Stimulated activated naive CD4-positive, alpha-beta T cell (primary cell): Measurements from ENCODE around the gene WDR46.
A peak's percentile ranks its signal among the peaks of the same experiment; 100 is the strongest.

Experiments
- DNase-seq, 6 experiments: peaks; one replicate each; lab custom pipeline; 2025; lab: John Stamatoyannopoulos, UW

Gene WDR46

DNA sequence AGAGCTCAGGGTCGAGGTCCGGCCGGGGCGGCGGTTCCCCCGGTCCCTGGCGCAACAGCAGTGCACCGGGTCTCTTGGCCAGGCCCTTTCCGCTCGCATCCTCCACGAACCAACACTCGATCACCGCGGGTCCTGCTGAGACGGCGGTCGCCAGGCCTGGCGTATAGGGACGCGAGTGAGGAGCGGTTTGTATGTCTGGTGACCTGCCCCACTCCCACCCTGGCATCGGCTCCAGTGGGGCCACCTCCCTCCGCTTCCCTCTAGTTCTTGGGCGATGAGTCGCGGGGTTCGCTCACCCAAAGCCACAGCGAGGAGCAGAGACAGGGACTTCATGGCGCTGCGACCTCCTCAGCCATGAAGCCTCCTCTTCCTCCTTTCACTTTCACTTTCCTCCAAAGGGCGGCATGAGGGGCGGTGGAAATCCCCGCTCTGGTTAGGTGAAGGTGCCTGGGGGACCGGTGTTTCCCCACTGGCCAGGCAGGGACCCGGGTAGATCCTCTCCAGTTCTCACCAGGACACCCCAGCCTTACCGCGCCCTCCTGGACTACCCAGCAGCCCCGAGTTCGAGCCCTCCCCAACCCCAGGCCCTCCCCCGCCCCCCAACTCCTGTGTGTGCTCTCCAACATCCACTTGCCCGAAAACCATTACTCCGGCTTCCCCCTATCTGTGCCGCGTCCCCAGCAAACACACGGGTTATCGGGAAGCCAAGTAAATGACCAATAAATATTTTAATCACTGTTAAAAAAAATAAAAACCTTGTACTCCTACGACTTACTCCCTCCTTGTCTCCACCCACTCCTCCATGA is 24.9 kb upstream of the WDR46 start, which contains the start of gene TAPBP:
TSS of gene TAPBP (minus strand) at position 370 of the 806 bp plus-strand sequence. CDS start at position 333, 37 bp downstream.
- peak; percentile 76 to 87 (median 78) for DNase-seq

DNA sequence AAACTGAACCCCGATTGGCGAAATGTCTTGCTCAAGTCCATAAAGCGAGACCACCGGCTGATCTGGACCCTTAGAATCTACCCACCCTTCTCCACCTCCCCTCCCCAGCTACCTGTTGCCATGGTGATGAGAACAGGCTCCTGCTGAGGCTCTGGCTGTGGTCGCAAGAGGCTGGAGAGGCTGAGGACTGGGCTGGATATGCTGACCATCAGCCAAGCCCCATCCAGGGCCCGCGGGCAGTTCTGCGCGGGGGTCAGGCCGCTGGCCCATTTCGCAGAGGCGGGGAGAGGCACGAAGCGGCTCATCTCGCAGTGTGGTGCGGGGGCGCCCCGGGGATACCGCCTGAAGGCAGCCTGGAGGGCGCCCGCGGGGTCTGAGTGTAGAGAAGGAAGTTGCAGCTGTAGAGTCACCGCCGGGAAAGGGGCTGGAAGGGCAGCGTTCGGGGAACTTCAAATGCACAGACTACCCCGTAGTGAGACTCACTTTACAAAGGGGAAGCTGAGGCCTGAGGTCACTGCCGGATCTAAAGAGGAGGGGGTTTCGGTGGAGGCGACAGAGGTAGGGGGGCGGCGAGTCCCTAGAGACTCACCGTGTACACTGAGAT is 24.2 kb upstream of the WDR46 start:
- DNase-seq = peak in 5 of 6 experiments; percentile 26 to 54 (median 42)

DNA sequence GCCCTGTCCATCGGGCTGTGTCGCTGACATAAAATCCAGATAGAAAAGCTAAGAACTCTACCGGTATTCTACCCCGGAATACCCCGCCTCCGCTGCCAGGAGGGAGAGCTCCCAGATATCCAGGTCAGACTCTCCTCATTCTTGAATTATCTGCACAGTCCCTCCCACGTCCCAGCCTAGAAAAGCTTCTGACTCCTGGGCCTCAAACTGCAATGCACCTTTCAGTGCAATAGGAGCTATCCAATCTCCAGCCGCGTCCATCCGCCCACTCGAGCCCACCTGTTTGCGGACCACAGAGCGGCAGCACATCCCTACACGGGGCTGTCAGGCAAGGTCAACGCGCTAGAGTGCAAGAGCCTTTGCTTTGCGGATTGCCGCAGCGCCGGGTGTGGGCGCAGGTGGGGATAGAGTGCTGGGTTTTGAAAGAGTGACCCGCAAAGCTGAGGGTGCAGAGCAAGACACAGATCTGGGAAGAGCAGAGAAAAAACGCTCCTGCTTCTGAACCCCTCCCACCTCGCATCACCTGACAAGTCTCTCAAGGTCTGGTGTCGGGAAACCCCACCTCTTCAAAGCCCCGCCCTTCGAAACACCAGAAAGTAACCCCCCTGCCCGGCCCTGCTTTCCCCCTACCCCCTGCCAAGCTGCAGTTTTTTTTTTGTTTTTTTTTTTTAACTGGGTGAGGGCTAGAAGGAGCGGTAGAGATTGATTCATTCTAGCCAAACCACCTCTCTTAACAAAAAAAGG is 23.5 kb upstream of the WDR46 start:
- DNase-seq = peak; percentile 73 to 88 (median 81)

DNA sequence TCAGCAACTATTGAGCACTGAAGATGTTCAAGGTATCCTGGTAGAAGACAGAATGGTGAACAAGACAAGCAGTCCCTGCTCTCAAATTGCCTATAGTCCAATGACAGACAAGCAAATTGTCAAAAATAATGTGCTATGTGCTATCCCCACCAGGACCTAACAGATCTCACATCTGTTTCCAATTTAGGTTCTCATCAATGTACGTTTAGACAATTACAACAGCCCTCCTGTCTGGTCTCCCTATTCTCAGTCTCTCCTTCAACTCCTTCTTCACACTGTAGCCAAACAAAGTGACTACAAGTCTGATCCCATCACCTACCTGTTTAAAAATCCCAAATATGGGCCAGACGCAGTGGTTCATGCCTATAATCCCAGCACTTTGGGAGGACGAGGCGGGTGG is 17.3 kb upstream of the WDR46 start:
- no peak for DNase-seq

DNA sequence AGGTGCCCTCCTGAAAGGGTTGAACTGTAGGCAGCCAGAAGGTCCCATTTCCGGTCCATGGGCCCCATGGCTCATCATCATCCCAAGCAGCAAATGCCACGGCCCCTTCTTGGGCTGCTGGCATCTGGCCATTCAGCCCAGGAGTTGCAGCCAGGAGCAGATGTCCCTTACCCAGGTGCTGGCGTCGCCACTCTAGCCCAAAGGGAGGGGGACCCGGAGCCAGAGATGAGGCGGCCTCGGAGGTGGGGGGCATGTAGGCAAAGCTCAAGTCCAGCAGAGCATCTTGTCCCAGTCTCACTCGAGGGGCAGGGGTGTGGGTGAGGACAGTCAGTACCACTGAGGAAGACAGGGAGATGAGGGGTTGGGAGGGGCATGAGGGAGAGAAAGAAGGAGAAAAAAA is 16.0 kb upstream of the WDR46 start:
- DNase-seq = no peak

GRCh38 chr6:33304216-33304615 is 15.2 kb upstream of the WDR46 start:
- DNase-seq = no peak

DNA sequence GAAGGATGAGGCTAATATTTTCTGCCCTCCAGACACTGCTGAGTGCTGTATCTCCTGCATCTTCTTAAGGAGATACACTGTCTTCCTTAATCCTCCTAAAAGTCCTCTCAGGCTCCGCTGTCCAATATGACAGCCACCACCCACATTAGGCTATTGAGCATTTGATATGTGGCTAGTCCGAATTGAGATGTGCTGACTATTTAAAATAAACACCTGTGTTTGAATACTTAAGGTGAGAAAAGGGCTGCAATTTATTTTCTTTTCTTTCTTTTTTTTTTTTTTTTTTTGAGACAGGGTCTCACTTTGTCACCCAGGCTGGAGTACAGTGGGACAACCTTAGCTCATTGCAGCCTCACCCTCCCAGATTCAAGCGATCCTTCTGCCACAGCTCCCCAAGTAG is 12.8 kb upstream of the WDR46 start:
- no peak for DNase-seq

DNA sequence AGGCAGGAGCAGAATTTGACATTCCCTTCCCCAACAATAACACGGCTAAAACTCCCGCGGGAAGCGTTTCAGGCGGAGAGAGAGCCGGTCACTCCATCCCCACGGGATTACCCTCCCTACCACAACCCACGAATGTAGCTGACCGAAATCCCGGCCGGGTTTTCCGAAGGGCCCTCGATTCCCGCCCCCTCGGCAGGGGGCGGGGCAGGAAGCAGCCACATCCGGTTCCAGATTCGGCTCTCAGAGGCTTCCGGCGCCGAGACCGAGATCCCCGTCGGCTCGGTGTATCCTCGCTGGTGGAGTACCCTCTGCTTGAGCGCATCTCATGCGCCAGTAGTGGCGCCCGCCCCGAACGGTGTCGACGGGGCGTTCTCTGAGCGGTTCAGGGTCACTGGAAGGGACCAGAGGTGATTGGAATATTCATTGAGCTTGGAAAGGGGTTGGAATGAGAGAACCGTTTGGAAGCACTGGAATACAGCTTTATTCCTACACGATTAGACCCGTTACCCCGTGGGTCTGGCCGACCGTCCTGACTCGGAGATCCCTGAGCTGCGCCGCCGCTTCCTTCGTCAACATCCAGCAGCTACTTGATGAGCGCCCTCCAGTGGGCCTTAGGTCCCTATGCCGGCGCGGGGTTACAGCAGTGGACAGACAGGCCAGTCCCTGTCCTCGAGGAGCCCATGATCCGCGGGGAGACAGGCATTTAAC is 10.4 kb upstream of the WDR46 start:
- peak; percentile 88 to 93 (median 91) for DNase-seq

DNA sequence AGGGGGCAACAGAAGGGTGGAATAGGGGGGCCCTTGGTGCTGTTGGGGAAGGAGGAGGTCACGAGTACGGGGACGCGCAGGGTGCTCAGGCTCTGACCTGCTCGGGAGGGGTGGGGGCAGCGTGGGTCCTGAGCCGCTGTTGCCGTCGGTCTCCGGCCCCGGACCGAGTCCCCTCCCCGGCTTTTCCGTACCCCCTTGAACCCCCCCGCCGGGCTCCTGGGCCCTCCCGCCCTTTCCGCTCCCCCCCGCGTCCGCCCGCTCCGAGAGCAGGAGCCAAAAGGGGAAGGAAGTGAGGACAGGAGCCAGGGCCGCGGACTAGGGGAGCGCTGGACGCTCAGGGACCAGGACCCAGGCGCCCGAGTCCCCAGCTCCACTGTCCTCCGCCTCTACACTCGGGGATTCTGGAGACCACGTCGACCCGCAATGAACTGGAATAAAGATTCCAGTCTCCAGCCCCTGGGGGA is 9.8 kb upstream of the WDR46 start, which contains the start of gene RGL2:
TSS of gene RGL2 (minus strand) at position 170 of the 464 bp plus-strand sequence. CDS start 332 bp downstream, outside the sequence.
- DNase-seq = peak in 3 of 6 experiments; percentile 38 to 76 (median 64)

DNA sequence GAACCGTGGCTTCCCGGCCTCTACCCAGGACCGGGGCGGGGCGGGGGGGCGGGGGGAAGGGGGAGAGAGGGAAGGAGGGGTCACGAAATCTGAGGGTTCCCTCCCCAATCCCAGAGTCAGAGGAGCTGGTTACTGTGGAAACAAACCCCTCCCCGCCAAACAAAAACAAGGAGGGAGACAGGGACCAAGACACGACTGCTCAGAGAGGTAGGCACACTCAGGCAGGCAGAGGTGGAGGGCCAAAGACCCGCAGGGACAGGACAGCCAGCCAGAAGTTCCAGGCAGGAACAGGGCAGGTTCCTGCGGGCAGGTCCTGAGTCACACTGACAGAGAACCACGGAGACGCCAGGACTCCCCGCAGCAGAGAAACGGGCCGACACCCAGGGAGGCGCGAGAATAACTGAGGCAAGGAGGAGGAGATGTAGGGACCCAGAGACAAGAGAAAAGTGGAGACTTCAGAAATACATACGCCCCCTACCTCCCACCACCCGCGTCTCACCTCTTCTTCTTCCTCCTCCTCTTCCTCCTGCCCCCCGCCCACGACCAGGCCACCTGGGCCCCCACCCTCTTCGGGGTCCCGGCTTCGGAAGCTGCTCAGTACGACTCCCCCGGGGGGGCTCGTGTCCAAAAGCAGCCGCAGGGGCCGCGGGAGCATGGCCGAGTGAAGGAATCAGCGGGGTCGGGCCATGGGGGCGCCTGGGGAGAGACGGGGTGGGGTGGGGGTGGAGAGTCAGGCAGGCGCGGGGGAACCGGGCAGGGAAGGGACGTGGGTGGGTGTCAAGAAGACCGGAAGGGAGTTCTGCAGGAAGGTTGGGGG is 9.1 kb upstream of the WDR46 start:
- DNase-seq = peak; percentile 48 to 74 (median 68)

DNA sequence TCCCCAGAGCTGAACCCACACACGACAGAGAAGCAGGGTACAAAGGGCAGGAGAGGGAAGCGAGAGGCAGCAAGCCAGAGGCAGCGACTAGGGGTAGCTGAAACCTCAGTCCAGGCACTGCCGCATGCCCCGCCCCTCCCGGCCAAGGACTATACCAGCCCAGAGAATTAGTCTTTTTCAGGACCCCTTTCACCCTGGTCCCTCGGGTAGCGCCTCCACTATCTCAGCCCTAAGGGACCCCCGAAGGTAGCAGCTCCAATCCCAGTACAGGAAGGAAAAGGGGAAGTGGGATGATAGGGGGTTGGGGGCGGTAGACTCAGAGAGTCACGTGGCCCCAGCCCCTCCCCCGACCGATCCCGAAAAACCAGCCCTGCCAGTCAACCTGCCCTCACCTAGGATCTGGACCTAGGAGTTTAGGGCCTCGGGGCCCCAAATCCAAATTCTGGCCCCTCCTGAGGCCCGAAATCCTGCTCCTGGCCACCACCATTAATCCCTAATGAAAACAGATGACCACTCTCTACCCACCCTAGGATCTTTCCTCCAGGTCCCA is 8.4 kb upstream of the WDR46 start:
- no peak for DNase-seq

DNA sequence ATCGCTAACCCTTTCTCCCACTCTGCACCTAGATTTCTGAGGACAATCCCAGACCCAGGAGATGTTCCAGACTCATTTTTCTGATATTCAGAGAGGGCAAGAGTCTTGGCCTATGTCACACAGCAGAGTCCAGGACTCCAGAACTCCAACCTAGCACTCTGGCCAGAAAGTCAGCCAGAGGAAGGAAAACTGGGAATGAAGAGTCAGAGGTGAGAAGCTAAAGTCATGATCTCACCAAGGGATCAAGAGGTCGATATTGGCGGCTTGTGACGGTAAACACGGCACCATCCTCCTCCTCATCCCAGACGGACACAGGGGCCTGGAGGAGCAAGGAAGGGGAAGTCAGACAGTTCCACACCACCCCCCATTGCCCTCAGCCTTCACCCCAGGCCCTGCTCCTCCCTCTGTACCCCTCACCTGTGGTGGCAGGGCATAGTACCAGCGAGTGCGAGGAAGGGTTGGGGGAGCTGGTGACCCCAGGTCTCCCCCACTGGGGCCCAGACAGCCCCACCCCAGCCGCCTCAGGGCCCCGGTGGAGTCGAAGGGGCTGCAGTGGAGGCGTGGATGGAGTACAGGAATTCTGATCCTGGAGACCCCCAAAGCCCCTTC is 7.9 kb upstream of the WDR46 start:
- DNase-seq = no peak

DNA sequence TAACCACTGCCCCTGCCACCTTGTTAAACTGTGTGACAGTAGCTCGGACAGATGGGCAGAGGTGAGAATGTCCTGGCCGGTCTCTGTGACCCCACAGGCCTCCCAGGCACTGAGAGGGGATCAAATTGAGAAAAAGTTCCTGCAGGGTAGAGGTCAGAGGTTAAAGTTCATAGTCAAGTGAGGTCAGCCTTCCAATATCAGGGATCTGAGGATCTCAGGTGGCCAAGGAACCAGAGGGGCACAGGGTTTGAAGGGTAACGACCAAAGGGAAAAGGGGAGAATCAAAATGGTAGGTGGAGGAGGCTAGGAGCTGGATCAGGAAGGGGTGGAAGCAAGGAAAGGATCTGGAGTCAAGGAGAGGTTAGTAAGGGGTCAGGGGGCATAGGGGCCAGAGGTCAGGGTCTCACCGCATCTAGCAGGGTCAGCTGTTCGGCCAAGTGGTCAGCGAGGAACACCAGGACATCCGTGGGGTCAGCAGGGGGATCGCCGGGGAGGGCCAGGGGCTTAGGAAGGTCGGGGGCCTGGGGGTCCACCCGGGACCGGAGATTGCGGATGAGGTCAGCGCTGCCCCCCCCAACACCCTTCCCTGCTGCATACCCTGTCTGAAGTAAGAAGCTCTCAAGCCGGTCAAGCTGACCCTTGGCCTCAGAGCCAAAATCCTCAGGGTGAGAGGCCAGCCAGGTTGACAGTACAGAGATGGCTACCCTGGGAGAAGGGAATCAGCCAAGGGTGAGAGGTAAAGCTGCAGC is 6.8 kb upstream of the WDR46 start:
- no peak for DNase-seq

- no peak for DNase-seq
These were observed 5.2 kb upstream of the WDR46 start for GRCh38 chr6:33294086-33294823.

DNA sequence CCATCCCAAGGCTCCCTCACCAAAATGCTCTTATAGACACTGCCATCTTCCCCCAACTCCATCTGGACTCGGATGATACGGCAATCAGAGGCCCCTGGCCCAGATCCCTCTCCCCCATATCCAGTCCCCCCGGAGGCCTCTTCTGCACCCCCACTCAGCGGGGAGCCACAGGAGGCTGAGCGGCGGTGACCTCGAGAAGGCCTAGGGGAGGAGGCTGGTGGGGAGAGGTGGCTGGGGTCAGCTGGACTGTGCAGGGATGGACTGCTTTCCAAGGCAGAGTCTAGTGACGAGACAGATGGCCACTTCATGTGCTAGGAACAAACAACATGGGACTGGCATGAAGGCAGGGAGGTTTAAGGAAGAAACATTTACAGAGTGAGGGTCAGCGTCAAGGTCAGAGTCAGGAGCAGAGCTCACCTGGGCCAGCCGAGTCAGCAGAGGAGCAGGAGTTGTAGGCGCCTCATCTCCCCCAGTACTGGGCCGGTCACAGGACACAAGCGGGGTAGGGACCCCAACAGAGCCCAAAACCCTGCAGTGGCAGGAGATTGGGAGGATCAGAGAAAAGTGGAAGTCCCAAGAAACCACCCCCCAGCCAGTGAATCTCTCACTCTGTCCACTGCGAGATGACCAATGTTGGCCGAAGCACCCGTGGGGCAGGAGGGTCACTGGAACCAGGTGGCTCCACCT is 4.1 kb upstream of the WDR46 start:
- no peak for DNase-seq

GRCh38 chr6:33290459-33290858 is 1.4 kb upstream of the WDR46 start:
- DNase-seq = no peak

GRCh38 chr6:33289784-33290315 is 811 bp upstream of the WDR46 start:
- DNase-seq = no peak
